Endothelial cell of umbilical vein (primary cell): ENCODE data around the gene RNASET2. TPM values are rescaled to one million over a fixed set of nuclear protein-coding genes. Genes with fewer than 3 reads are reported as not detected.
A peak's percentile ranks its signal among the peaks of the same experiment; 100 is the strongest.

Experiments
- BruUV-seq: library from RNA; stranded (reverse); fragments of 400-500 nt; replicated peaks from 2 replicates; lab custom pipeline; 2021; lab: Mats Ljungman, UMichigan
- CTCF ChIA-PET: fragments of 300-600, 350-600 bp; sonication (Branson Sonifier 250); formaldehyde crosslinking; loops from one replicate; lab custom pipeline; 2021; ENCODE audit warnings: antibody characterized with exemption, inconsistent platforms; lab: Charles Lee
- POLR2A ChIA-PET: fragments of 300-600, 350-600 bp; sonication (Branson Sonifier 250); formaldehyde crosslinking; loops from one replicate; lab custom pipeline; 2021; ENCODE audit warnings: antibody characterized with exemption, inconsistent platforms; lab: Charles Lee
- DNase-seq: peaks from one replicate; pipeline ENCODE4 v3.0.0-alpha.2; 2011; ENCODE audit warnings: low read depth, low spot score
- FAIRE-seq: peaks from 2 replicates; lab custom pipeline; 2011; peaks lifted over from hg19 to GRCh38; lab: Jason Lieb, UNC
- H2AFZ ChIP-seq: 2 replicates; pipeline ENCODE4 v1.6.0; 2012; ENCODE audit warnings: low read depth, low read length, control low read depth, inconsistent platforms
- H3K27ac ChIP-seq: 2 replicates; pipeline ENCODE4 v1.5.1; 2011; ENCODE audit warnings: low read depth, mild to moderate bottlenecking, control low read depth, low read length, moderate library complexity; ENCODE audit not compliant: insufficient read depth
- H3K27me3 ChIP-seq, 2 experiments: 2 replicates each; pipeline versions ENCODE4 v1.6.0 to v1.6.1; 2011; ENCODE audit warnings: low read length in 2 of 2, mixed read lengths in 1 of 2; ENCODE audit not compliant: control insufficient read depth in 2 of 2, insufficient read depth in 2 of 2
- H3K36me3 ChIP-seq, 2 experiments: 2 replicates in 1 of 2; 3 replicates in 1 of 2; pipeline ENCODE4 v1.5.1; 2011; ENCODE audit warnings: low read length in 2 of 2, mild to moderate bottlenecking in 1 of 2, moderate library complexity in 1 of 2; ENCODE audit not compliant: control insufficient read depth in 2 of 2, insufficient read depth in 2 of 2; ENCODE audit errors: extremely low read depth in 1 of 2
- H3K4me1 ChIP-seq: 3 replicates; pipeline ENCODE4 v1.5.1; 2011; ENCODE audit warnings: mild to moderate bottlenecking, low read length; ENCODE audit not compliant: control insufficient read depth, insufficient read depth; ENCODE audit errors: extremely low read depth
- H3K4me2 ChIP-seq: 2 replicates; pipeline ENCODE4 v1.6.1; 2011; ENCODE audit warnings: low read length, control low read depth, mixed read lengths; ENCODE audit not compliant: insufficient read depth
- H3K4me3 ChIP-seq, 3 experiments: fragments of 200-600 bp in 1 of 3; sonication (generic), shearing (Covaris generic) in 1 of 3; replicated peaks in 1 of 3; 2 replicates each; pipeline ENCODE4 v1.5.1; 2011 to 2016; ENCODE audit warnings: control low read depth in 3 of 3, low read length in 3 of 3, mild to moderate bottlenecking in 2 of 3, inconsistent platforms in 1 of 3, low read depth in 1 of 3, moderate library complexity in 1 of 3; ENCODE audit not compliant: insufficient read depth in 1 of 3
- H3K79me2 ChIP-seq: 2 replicates; pipeline ENCODE4 v1.6.0; 2012; ENCODE audit warnings: low read length, inconsistent platforms; ENCODE audit not compliant: control insufficient read depth, insufficient read depth
- H3K9ac ChIP-seq: replicated peaks from 2 replicates; pipeline ENCODE3; 2011; ENCODE audit warnings: low read length, control low read depth; ENCODE audit not compliant: insufficient read depth; ENCODE audit errors: extremely low read depth
- H3K9me1 ChIP-seq: replicated peaks from 3 replicates; pipeline ENCODE4 v1.6.0; 2011; ENCODE audit warnings: mild to moderate bottlenecking, low read length; ENCODE audit not compliant: control insufficient read depth, insufficient read depth; ENCODE audit errors: extremely low read depth
- H3K9me3 ChIP-seq: replicated peaks from 2 replicates; pipeline ENCODE4 v1.5.1; 2012; ENCODE audit warnings: low read length, inconsistent platforms; ENCODE audit not compliant: control insufficient read depth, insufficient read depth
- H4K20me1 ChIP-seq: replicated peaks from 2 replicates; pipeline ENCODE3; 2011; ENCODE audit warnings: mild to moderate bottlenecking, low read length; ENCODE audit not compliant: control insufficient read depth, insufficient read depth; ENCODE audit errors: extremely low read depth
- CTCF ChIP-seq, 2 donors: IDR thresholded peaks; 1 replicate in 1 of 2; 2 replicates in 1 of 2; pipeline ENCODE4 v1.5.1; 2011; ENCODE audit warnings: low read length in 2 of 2, mild to moderate bottlenecking in 2 of 2, moderate library complexity in 2 of 2, control low read depth in 1 of 2, inconsistent platforms in 1 of 2, low read depth in 1 of 2; ENCODE audit not compliant: insufficient read depth in 1 of 2; ENCODE audit errors: extremely low read depth in 1 of 2
- EZH2 ChIP-seq: IDR thresholded peaks from 2 replicates; pipeline ENCODE4 v1.6.1; 2012; ENCODE audit warnings: borderline replicate concordance, low read depth, mild to moderate bottlenecking, moderate library complexity, low read length, inconsistent platforms; ENCODE audit not compliant: severe bottlenecking
- FOS ChIP-seq: IDR thresholded peaks from 2 replicates; pipeline ENCODE4 v1.6.1; 2011; ENCODE audit warnings: mild to moderate bottlenecking, low read length, moderate library complexity, borderline replicate concordance; ENCODE audit not compliant: insufficient read depth
- GATA2 ChIP-seq: IDR thresholded peaks from 2 replicates; pipeline ENCODE4 v1.7.0; 2011; ENCODE audit warnings: low read depth, mild to moderate bottlenecking, moderate library complexity, mixed read lengths, low read length; ENCODE audit not compliant: insufficient read length, insufficient read depth
- JUN ChIP-seq: IDR thresholded peaks from 2 replicates; pipeline ENCODE4 v1.6.1; 2011; ENCODE audit warnings: borderline replicate concordance, low read depth; ENCODE audit not compliant: insufficient read length, insufficient read depth
- MAX ChIP-seq: IDR thresholded peaks from 2 replicates; pipeline ENCODE4 v1.6.1; 2011; ENCODE audit not compliant: insufficient read depth, insufficient read length
- MYC ChIP-seq: IDR thresholded peaks from one replicate; pipeline ENCODE4 v1.6.1; 2011; ENCODE audit warnings: mild to moderate bottlenecking, low read depth, low read length
- POLR2A ChIP-seq: IDR thresholded peaks from 2 replicates; pipeline ENCODE4 v1.6.1; 2012; ENCODE audit warnings: low read depth, mild to moderate bottlenecking, control low read depth, low read length
- POLR2AphosphoS5 ChIP-seq: IDR thresholded peaks from 2 replicates; pipeline ENCODE4 v1.6.1; 2012; ENCODE audit warnings: low read depth, mild to moderate bottlenecking, control low read depth, low read length, moderate library complexity; ENCODE audit not compliant: insufficient read depth
- dilution Hi-C: fragments of 300-500 bp; cut with MboI; formaldehyde crosslinking; loops from one replicate; pipeline ENCODE4 v1.15.0; 2019; ENCODE audit warnings: low sequenced_read_pairs; ENCODE audit not compliant: extremely low pct_ligation_motif_present
- intact Hi-C: fragments of 100-400 bp; cut with micrococcal nuclease; formaldehyde crosslinking; loops from one replicate; pipeline ENCODE4 v1.10.0; 2022
- polyA plus RNA-seq, 4 experiments: library from polyadenylated mRNA; depleted of rRNA in 3 of 4; stranded (reverse) in 3 of 4; unstranded in 1 of 4; fragments of >200 nt; gene quantifications; 2 replicates each; pipeline versions ENCODE4 v1.2.1 to v1.2.3, GENCODE V29; 2011 to 2012; ENCODE audit warnings: missing spikeins in 1 of 4
- total RNA-seq: library from RNA; stranded (reverse); gene quantifications from 2 replicates; pipeline ENCODE4 v1.2.3, GENCODE V29; 2021

RNASET2 gene
- total and polyA plus RNA-seq, 2 donors (not counting 3 experiments of a cell fraction or from before 2014, with no cell fraction given): 10.7 to 11.4 TPM

- ChIA-PET CTCF (interaction anchor here (1.0 to 3.6 kb wide), 9 partner anchors 10 to 212 kb away, joined by 3 to 84 read pairs (median 14); partner anchors contain the start of gene CEP43), POLR2A (no interaction called here)
- TF ChIP-seq MAX (no peak), POLR2A (no peak), CTCF (IDR thresholded peaks at IDR 0.05; ENCODE audit: extremely low read depth in 1 of 2, insufficient read depth in 1 of 2, low read depth in 1 of 2, low read length in 2 of 2) (no peak), FOS (no peak), EZH2 (no peak), GATA2 (no peak), POLR2AphosphoS5 (no peak), MYC (no peak), JUN (no peak)
- BruUV-seq: no TSS peak
- Histone ChIP-seq H3K27me3 (no peaks in the 10 kb centered on the region), H2AFZ (no peak overlapping the region), H3K9me3 (no peaks in the 10 kb centered on the region), H3K36me3 (peaks cover 0 to 3% of the 10 kb centered on the region in 2 experiments), H3K9ac (no peak overlapping the region), H3K4me3 (no peak overlapping the region), H3K9me1 (no peaks in the 10 kb centered on the region), H3K27ac (no peak overlapping the region), H3K4me1 (no peaks in the 10 kb centered on the region), H3K79me2 (peaks cover 42% of the 10 kb centered on the region), H3K4me2 (no peak overlapping the region), H4K20me1 (no peaks in the 10 kb centered on the region)
- FAIRE-seq (no peak), DNase-seq (peak; percentile 7)
- intact Hi-C loops: no loop called here
- dilution Hi-C loops: no loop called here
These were observed 31.6 kb upstream of the RNASET2 start for GRCh38 chr6:166987930-166988329.
